Naive thymus-derived CD4-positive, alpha-beta T cell (primary cell): ENCODE data around the gene PAQR5. TPM values are rescaled to one million over a fixed set of nuclear protein-coding genes. Genes with fewer than 3 reads are reported as not detected.

ENCODE experiments used
- ATAC-seq: fragments of 150-1000 bp; cut with Tn5 transposase; 2 replicates; pipeline ENCODE4 v1.10.0; 2021; ENCODE audit warnings: mild to moderate bottlenecking, moderate library complexity
- CTCF ChIA-PET: fragments of 350-600 bp; sonication (Branson Sonifier 250); formaldehyde crosslinking; loops from one replicate; lab custom pipeline; 2021; ENCODE audit warnings: antibody characterized with exemption; lab: Charles Lee
- POLR2A ChIA-PET: fragments of 350-600 bp; sonication (Branson Sonifier 250); formaldehyde crosslinking; loops from one replicate; lab custom pipeline; 2021; ENCODE audit warnings: antibody characterized with exemption, inconsistent platforms; lab: Charles Lee
- DNase-seq, 9 donors: peaks; one replicate each; pipeline versions ENCODE4 v3.0.0 to v3.0.0-alpha.2; 2020 to 2022; ENCODE audit warnings: mixed read lengths in 1 of 9
- H3K27ac ChIP-seq: one replicate; pipeline ENCODE4 v1.7.0; 2013; ENCODE audit warnings: mild to moderate bottlenecking, low read depth, low read length, moderate library complexity
- H3K27me3 ChIP-seq, 2 donors: one replicate each; pipeline ENCODE4 v1.7.0; 2013; ENCODE audit warnings: low read length in 2 of 2, mild to moderate bottlenecking in 2 of 2, moderate library complexity in 2 of 2; ENCODE audit not compliant: control insufficient read depth in 2 of 2, insufficient read depth in 2 of 2
- H3K36me3 ChIP-seq, 3 experiments: 1 replicate in 2 of 3; 2 replicates in 1 of 3; pipeline ENCODE4 v1.7.0; 2013; ENCODE audit warnings: low read length in 3 of 3, mild to moderate bottlenecking in 3 of 3, moderate library complexity in 1 of 3; ENCODE audit not compliant: insufficient read depth in 3 of 3, control insufficient read depth in 2 of 3
- H3K4me1 ChIP-seq, 2 donors: one replicate each; pipeline ENCODE4 v1.7.0; 2013; ENCODE audit warnings: low read length in 2 of 2, mild to moderate bottlenecking in 2 of 2, moderate library complexity in 1 of 2; ENCODE audit not compliant: control insufficient read depth in 2 of 2, insufficient read depth in 2 of 2
- H3K4me3 ChIP-seq: 2 replicates; pipeline ENCODE4 v1.7.0; 2013; ENCODE audit warnings: mild to moderate bottlenecking, low read length
- H3K9me3 ChIP-seq, 3 experiments: 1 replicate in 2 of 3; 2 replicates in 1 of 3; pipeline ENCODE4 v1.7.0; 2013; ENCODE audit warnings: low read length in 3 of 3; ENCODE audit not compliant: control insufficient read depth in 2 of 3
- H3K27ac Mint-ChIP-seq, 9 donors: one replicate each; pipeline ENCODE4 v1.8.0; 2020 to 2022; ENCODE audit warnings: mixed read lengths in 9 of 9, mild to moderate bottlenecking in 8 of 9, moderate library complexity in 5 of 9, inconsistent platforms in 2 of 9
- H3K27me3 Mint-ChIP-seq, 5 donors: one replicate each; pipeline ENCODE4 v1.8.0; 2021 to 2022; ENCODE audit warnings: mixed read lengths in 5 of 5, mild to moderate bottlenecking in 1 of 5
- H3K36me3 Mint-ChIP-seq, 5 donors: one replicate each; pipeline ENCODE4 v1.8.0; 2020 to 2022; ENCODE audit warnings: mixed read lengths in 5 of 5, mild to moderate bottlenecking in 3 of 5, inconsistent platforms in 1 of 5
- H3K4me1 Mint-ChIP-seq, 7 donors: one replicate each; pipeline ENCODE4 v1.8.0; 2020 to 2022; ENCODE audit warnings: mixed read lengths in 7 of 7, mild to moderate bottlenecking in 3 of 7, inconsistent platforms in 1 of 7
- H3K4me3 Mint-ChIP-seq, 10 donors: one replicate each; pipeline ENCODE4 v1.8.0; 2020 to 2022; ENCODE audit warnings: mild to moderate bottlenecking in 10 of 10, mixed read lengths in 10 of 10, moderate library complexity in 6 of 10, inconsistent platforms in 2 of 10
- H3K9me3 Mint-ChIP-seq, 11 donors: one replicate each; pipeline ENCODE4 v1.8.0; 2020 to 2022; ENCODE audit warnings: mixed read lengths in 11 of 11, mild to moderate bottlenecking in 4 of 11, inconsistent platforms in 1 of 11, moderate library complexity in 1 of 11
- intact Hi-C, 2 donors: fragments of 100-400 bp; cut with micrococcal nuclease; formaldehyde crosslinking; loops; one replicate each; pipeline ENCODE4 v1.15.1; 2023
- polyA plus RNA-seq, 2 donors: library from polyadenylated mRNA; unstranded; fragments of 300-500 nt; fragmentation: Illumina TruSeq; gene quantifications; one replicate each; pipeline ENCODE4 v1.2.3, GENCODE V29; 2021
- total RNA-seq, 6 experiments: library from RNA in 5 of 6; stranded (reverse) in 5 of 6; gene quantifications; 1 replicate in 5 of 6; 2 replicates in 1 of 6; pipeline ENCODE4 v1.2.3 and lab custom pipeline; 2021 to 2026

PAQR5 gene
- total and polyA plus RNA-seq, 7 experiments from 2014 or later, result 0.11 TPM; not detected in 6

DNA sequence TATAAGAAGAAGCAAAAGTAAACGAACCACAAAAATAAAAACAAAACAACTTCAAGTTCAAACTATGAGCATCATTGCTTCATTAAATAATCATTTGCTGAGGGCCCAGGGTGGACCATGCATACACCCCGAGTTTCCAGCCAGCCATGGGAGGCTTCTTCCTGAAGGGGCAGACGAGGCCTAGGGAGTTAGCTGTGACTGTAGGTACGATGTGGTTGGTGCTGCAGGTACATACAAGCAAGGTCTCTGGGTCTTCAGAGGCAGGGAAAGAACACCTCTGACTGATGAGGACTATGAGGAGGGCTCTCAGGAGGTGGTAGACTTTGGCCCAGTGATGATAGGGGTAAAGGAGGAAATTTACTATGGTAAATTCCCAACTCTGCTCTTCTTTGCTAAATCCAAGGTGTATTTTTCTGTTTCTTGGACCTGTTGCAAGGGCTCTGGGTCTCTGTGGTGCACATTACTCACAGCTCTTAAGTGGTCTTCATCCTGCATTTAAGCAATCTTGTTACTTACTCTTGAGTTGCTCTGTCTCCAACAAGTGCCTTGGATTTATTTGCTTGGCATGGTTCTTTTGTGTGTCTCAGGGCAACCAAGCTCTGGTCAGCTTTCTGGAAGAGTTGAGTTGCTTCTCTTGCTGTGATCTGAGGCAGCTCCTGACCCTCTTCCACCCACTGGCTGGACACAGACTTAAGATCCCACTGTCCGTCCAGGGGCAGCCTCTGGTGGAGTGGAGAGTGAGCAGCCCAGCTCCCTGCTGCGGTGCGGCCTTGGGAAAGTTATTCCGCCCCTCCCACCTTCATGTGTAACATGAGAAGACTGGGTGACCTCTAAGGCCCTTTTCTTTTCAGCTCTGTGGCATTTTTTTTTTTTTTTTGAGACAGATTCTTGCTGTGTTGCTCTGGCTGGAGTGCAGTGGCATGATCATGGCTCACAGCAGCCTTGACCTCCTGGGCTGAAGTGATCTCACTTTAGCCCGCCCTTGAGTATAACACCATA lies 59.4 kb downstream of the PAQR5 start:
- no peaks in the 10 kb centered on the region for H3K9me3 Mint-ChIP-seq
- H3K4me1 Mint-ChIP-seq, result no peaks in the 10 kb centered on the region
- H3K4me3 Mint-ChIP-seq, result no peak overlapping the region
- H3K4me3 ChIP-seq, result no peak overlapping the region
- peaks cover 0 to 6% (median 0%) of the 10 kb centered on the region in 5 donors for H3K27me3 Mint-ChIP-seq
- ChIA-PET CTCF (no interaction called here), POLR2A (no interaction called here)
- H3K4me1 ChIP-seq, result no peaks in the 10 kb centered on the region
- no peaks in the 10 kb centered on the region for H3K36me3 Mint-ChIP-seq
- H3K27me3 ChIP-seq, result no peaks in the 10 kb centered on the region
- no peak overlapping the region for H3K27ac ChIP-seq
- no peak overlapping the region for H3K27ac Mint-ChIP-seq
- ATAC-seq (no peak), DNase-seq (no peak)
- H3K9me3 ChIP-seq, result no peaks in the 10 kb centered on the region
- intact Hi-C loops, result no loop called here
- no peaks in the 10 kb centered on the region for H3K36me3 ChIP-seq

GRCh38 chr15:69358850-69359249 lies 60.1 kb downstream of the PAQR5 start:
- Histone ChIP-seq H3K4me1 (no peaks in the 10 kb centered on the region), H3K4me3 (no peak overlapping the region), H3K27ac (no peak overlapping the region), H3K9me3 (no peaks in the 10 kb centered on the region), H3K27me3 (no peaks in the 10 kb centered on the region), H3K36me3 (no peaks in the 10 kb centered on the region)
- no peak for DNase-seq
- no peaks in the 10 kb centered on the region for H3K36me3 Mint-ChIP-seq
- no peak overlapping the region for H3K27ac Mint-ChIP-seq
- no peaks in the 10 kb centered on the region for H3K4me1 Mint-ChIP-seq
- ChIA-PET CTCF (no interaction called here), POLR2A (no interaction called here)
- H3K9me3 Mint-ChIP-seq, result no peaks in the 10 kb centered on the region
- no peak for ATAC-seq
- peaks cover 0 to 6% (median 0%) of the 10 kb centered on the region in 5 donors for H3K27me3 Mint-ChIP-seq
- no peak overlapping the region for H3K4me3 Mint-ChIP-seq
- intact Hi-C loops, result no loop called here

DNA sequence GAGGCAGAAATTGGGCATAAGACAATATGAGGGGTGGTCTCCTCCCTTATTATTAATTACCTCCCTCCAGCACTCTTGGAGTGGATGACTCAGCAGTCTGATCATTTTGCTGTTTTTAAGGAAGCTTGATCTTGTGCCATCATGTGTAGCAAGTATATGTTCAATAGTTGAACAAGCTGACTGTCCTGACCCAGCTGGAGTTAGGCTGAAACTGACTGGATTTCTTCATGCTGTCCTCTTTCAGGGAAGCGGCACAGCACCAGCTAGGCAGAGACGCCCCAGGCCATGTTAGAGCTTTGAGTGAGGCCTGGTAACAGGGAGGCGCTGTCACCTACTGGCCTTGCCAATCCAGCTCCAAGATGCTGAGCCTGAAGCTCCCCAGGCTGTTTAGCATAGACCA lies 61.0 kb downstream of the PAQR5 start:
- Histone ChIP-seq H3K4me1 (no peaks in the 10 kb centered on the region), H3K27ac (no peak overlapping the region), H3K9me3 (no peaks in the 10 kb centered on the region), H3K27me3 (no peaks in the 10 kb centered on the region), H3K4me3 (no peak overlapping the region), H3K36me3 (no peaks in the 10 kb centered on the region)
- ATAC-seq (no peak), DNase-seq (no peak)
- Mint-ChIP-seq H3K36me3 (no peaks in the 10 kb centered on the region), H3K9me3 (no peaks in the 10 kb centered on the region), H3K4me3 (no peak overlapping the region), H3K27me3 (peaks cover 0 to 6% (median 0%) of the 10 kb centered on the region in 5 donors), H3K27ac (no peak overlapping the region), H3K4me1 (no peaks in the 10 kb centered on the region)
- CTCF ChIA-PET, result no interaction called here
- intact Hi-C loops, result no loop called here
- POLR2A ChIA-PET, result no interaction called here

DNA sequence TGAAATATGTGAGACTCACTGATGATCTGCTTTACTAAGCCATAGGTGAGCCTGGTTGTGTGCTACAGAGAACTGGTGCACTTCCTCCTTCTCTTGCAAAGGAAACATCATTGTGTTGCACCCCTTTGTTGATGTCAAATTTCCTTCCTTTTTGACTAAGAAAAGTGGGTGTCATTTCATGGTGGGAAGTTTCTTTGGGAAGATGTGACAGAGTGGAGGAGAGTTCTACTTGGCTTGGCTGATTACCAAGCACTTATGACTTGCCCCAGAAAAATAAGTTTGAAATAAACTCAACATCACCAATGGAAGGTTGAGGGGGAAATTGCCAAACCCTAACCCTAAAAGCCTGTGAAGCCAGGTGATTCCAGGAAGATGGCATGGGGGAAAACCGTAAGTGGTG lies 61.9 kb downstream of the PAQR5 start:
- Mint-ChIP-seq H3K4me3 (no peak overlapping the region), H3K4me1 (no peaks in the 10 kb centered on the region), H3K27me3 (peaks cover 0 to 6% (median 0%) of the 10 kb centered on the region in 5 donors), H3K36me3 (no peaks in the 10 kb centered on the region), H3K27ac (no peak overlapping the region), H3K9me3 (no peaks in the 10 kb centered on the region)
- Histone ChIP-seq H3K9me3 (no peaks in the 10 kb centered on the region), H3K27ac (no peak overlapping the region), H3K4me3 (no peak overlapping the region), H3K27me3 (no peaks in the 10 kb centered on the region), H3K4me1 (no peaks in the 10 kb centered on the region), H3K36me3 (no peaks in the 10 kb centered on the region)
- ChIA-PET POLR2A (no interaction called here), CTCF (interaction anchor here (0.5 kb wide), 1 partner anchor 101 kb away, joined by 3 read pairs; no protein-coding TSS in a partner anchor)
- ATAC-seq (no peak), DNase-seq (no peak)
- intact Hi-C loops, result no loop called here

- intact Hi-C loops, result no loop called here
- Histone ChIP-seq H3K4me1 (no peaks in the 10 kb centered on the region), H3K27me3 (peaks cover 0 to 3% of the 10 kb centered on the region in 2 donors), H3K36me3 (no peaks in the 10 kb centered on the region), H3K4me3 (no peak overlapping the region), H3K9me3 (no peaks in the 10 kb centered on the region), H3K27ac (no peak overlapping the region)
- Mint-ChIP-seq H3K4me1 (no peaks in the 10 kb centered on the region), H3K36me3 (no peaks in the 10 kb centered on the region), H3K27ac (no peak overlapping the region), H3K27me3 (peaks cover 4 to 19% (median 13%) of the 10 kb centered on the region in 5 donors), H3K9me3 (peaks cover 0 to 8% (median 0%) of the 10 kb centered on the region in 11 donors), H3K4me3 (no peak overlapping the region)
- ChIA-PET CTCF (interaction anchor here (0.5 kb wide), 1 partner anchor 930 kb away, joined by 4 read pairs; no protein-coding TSS in a partner anchor), POLR2A (no interaction called here)
- DNase-seq (no peak), ATAC-seq (no peak)
These were observed 68.5 kb downstream of the PAQR5 start for GRCh38 chr15:69367236-69367635.

DNA sequence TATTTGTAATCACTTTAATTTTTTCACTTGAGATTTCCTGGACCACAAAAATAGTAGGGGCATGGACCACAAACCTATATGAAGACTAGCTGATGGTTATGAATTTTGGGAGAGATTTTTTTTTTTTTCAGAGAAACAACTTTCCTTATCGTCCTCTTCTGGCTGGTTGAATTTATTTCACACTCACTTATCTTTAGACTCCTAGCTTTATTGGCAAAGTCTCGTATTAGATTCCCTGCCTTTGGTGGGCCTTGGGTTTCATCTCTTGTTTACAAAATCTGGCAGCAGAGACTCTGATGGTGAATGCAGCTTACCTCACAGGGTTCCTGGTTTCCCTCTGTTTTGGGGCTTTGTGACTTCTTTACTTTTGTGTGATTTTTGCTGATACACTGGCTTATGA lies 70.9 kb downstream of the PAQR5 start:
- no peaks in the 10 kb centered on the region for H3K4me1 ChIP-seq
- Mint-ChIP-seq H3K27me3 (peaks cover 4 to 30% (median 19%) of the 10 kb centered on the region in 5 donors), H3K4me3 (no peak overlapping the region), H3K9me3 (peaks cover 0 to 8% (median 3%) of the 10 kb centered on the region in 11 donors), H3K36me3 (no peaks in the 10 kb centered on the region), H3K27ac (no peak overlapping the region), H3K4me1 (no peaks in the 10 kb centered on the region)
- peaks cover 0 to 3% of the 10 kb centered on the region in 2 donors for H3K27me3 ChIP-seq
- no peak for DNase-seq
- ChIA-PET CTCF (interaction anchor here (0.8 kb wide), 1 partner anchor 25 kb away, joined by 4 read pairs; no protein-coding TSS in a partner anchor), POLR2A (interaction anchor here (0.7 kb wide), 1 partner anchor 1145 kb away, joined by 6 read pairs; no protein-coding TSS in a partner anchor)
- H3K27ac ChIP-seq, result no peak overlapping the region
- intact Hi-C loops, result no loop called here
- no peak for ATAC-seq
- no peaks in the 10 kb centered on the region for H3K9me3 ChIP-seq
- H3K4me3 ChIP-seq, result no peak overlapping the region
- no peaks in the 10 kb centered on the region for H3K36me3 ChIP-seq
